SU-DHL-6 (cell line): ENCODE measurements around the gene ZMIZ1.

Experiments
- H2AFZ ChIP-seq: fragments of 200-600 bp; sonication (generic); 2 replicates; pipeline ENCODE4 v1.6.1; 2014; ENCODE audit warnings: low read depth, mild to moderate bottlenecking, moderate library complexity, mixed read lengths, antibody characterized with exemption, low read length; ENCODE audit not compliant: severe bottlenecking
- H3F3A ChIP-seq: fragments of 200-600 bp; shearing (Covaris generic); 2 replicates; pipeline ENCODE4 v1.6.0; 2016; ENCODE audit warnings: antibody characterized with exemption, mild to moderate bottlenecking; ENCODE audit not compliant: insufficient read depth
- H3K27ac ChIP-seq: fragments of 200-600 bp; sonication (generic); 2 replicates; pipeline ENCODE4 v1.5.1; 2016; ENCODE audit warnings: low read depth, mild to moderate bottlenecking, low read length, moderate library complexity, mixed read lengths
- H3K27me3 ChIP-seq: fragments of 200-600 bp; sonication (generic), shearing (Covaris generic); 2 replicates; pipeline ENCODE4 v1.6.0; 2014; ENCODE audit warnings: mild to moderate bottlenecking, low read length
- H3K36me3 ChIP-seq: fragments of 200-600 bp; sonication (generic); 2 replicates; pipeline ENCODE4 v1.6.1; 2014; ENCODE audit warnings: mild to moderate bottlenecking, low read length, mixed read lengths
- H3K4me2 ChIP-seq: fragments of 300-600, 200-600 bp; shearing (Covaris generic), sonication (generic); 2 replicates; pipeline ENCODE4 v1.6.0; 2014; ENCODE audit warnings: low read length, low read depth, mild to moderate bottlenecking; ENCODE audit not compliant: poor library complexity, severe bottlenecking
- H3K4me3 ChIP-seq: fragments of 200-600 bp; sonication (generic); 2 replicates; pipeline ENCODE4 v1.5.1; 2014; ENCODE audit warnings: antibody characterized with exemption, low read length, mild to moderate bottlenecking, mixed read lengths; ENCODE audit not compliant: insufficient read depth, poor library complexity, severe bottlenecking
- H3K79me2 ChIP-seq: fragments of 200-600 bp; sonication (generic); 2 replicates; pipeline ENCODE4 v1.6.1; 2014; ENCODE audit warnings: mild to moderate bottlenecking, low read length, moderate library complexity; ENCODE audit not compliant: insufficient read depth
- H3K9ac ChIP-seq: fragments of 200-600 bp; sonication (generic); 2 replicates; pipeline ENCODE4 v1.7.0; 2014; ENCODE audit warnings: mild to moderate bottlenecking, low read length
- H3K9me2 ChIP-seq: fragments of 200-600 bp; sonication (generic); replicated peaks from 2 replicates; pipeline ENCODE4 v1.6.1; 2014; ENCODE audit warnings: low read length; ENCODE audit not compliant: insufficient read depth
- H3K9me3 ChIP-seq: fragments of 200-600 bp; sonication (generic); 2 replicates; pipeline ENCODE4 v1.6.1; 2014; ENCODE audit warnings: low read length, mixed read lengths; ENCODE audit not compliant: insufficient read depth
- H4K20me1 ChIP-seq: fragments of 200-600 bp; sonication (generic); 2 replicates; pipeline ENCODE4 v1.6.1; 2014; ENCODE audit warnings: low read depth, mild to moderate bottlenecking, antibody characterized with exemption, low read length, moderate library complexity, mixed read lengths
- EZH2phosphoT487 ChIP-seq: fragments of 200-600 bp; sonication (generic), shearing (Covaris generic); conservative IDR thresholded peaks from 2 replicates; pipeline ENCODE4 v1.6.1; 2018; ENCODE audit warnings: mild to moderate bottlenecking, antibody characterized with exemption, low read length, moderate library complexity, mixed read lengths
- TF ChIP-seq, protein P1 (sequence below): fragments of 200-600 bp; sonication (generic); IDR thresholded peaks from one replicate; pipeline ENCODE4 v1.5.1; 2017; ENCODE audit warnings: antibody characterized with exemption, mild to moderate bottlenecking, low read length, moderate library complexity; ENCODE audit not compliant: insufficient read depth, poor library complexity, severe bottlenecking

Gene ZMIZ1

DNA sequence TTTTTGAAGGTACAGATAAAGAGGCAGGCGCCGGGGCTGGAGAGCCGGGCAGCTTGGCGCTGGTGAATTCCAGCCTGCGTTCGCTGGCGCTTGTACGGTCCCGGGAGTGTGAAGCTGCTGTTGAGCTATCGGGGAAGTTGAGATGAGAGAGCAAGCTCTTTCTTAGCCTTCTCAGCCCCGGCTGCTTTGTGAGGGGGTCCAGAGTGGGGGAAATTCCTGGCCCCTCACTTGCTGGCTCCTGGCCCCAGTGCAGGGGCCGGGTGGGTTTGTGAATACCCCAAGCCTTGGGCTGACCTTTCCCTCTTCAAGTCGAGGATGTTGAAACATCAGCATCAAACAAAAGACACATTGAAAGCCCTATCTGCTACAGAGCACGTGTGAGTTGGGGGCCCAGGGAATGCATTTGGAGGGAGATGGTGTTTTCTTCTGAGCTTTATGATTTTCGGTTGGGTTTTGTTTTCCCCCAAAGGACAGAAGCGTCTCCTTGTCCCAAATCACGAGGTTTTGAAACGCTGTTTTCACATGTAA is 2.7 kb downstream of the ZMIZ1 start:
- Histone ChIP-seq H3K4me3 (no peak overlapping the region), H3K27ac (no peak overlapping the region), H3K36me3 (no peaks in the 10 kb centered on the region), H3K9me2 (no peaks in the 10 kb centered on the region), H3K9ac (no peak overlapping the region), H3K4me2 (no peak overlapping the region), H3K27me3 (no peaks in the 10 kb centered on the region), H4K20me1 (no peaks in the 10 kb centered on the region), H3K9me3 (no peaks in the 10 kb centered on the region), H3F3A (no peaks in the 10 kb centered on the region), H2AFZ (no peak overlapping the region), H3K79me2 (no peaks in the 10 kb centered on the region)
- no peak for TF ChIP-seq EZH2phosphoT487
- TF ChIP-seq, protein P1, sequence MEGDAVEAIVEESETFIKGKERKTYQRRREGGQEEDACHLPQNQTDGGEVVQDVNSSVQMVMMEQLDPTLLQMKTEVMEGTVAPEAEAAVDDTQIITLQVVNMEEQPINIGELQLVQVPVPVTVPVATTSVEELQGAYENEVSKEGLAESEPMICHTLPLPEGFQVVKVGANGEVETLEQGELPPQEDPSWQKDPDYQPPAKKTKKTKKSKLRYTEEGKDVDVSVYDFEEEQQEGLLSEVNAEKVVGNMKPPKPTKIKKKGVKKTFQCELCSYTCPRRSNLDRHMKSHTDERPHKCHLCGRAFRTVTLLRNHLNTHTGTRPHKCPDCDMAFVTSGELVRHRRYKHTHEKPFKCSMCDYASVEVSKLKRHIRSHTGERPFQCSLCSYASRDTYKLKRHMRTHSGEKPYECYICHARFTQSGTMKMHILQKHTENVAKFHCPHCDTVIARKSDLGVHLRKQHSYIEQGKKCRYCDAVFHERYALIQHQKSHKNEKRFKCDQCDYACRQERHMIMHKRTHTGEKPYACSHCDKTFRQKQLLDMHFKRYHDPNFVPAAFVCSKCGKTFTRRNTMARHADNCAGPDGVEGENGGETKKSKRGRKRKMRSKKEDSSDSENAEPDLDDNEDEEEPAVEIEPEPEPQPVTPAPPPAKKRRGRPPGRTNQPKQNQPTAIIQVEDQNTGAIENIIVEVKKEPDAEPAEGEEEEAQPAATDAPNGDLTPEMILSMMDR = no peak

DNA sequence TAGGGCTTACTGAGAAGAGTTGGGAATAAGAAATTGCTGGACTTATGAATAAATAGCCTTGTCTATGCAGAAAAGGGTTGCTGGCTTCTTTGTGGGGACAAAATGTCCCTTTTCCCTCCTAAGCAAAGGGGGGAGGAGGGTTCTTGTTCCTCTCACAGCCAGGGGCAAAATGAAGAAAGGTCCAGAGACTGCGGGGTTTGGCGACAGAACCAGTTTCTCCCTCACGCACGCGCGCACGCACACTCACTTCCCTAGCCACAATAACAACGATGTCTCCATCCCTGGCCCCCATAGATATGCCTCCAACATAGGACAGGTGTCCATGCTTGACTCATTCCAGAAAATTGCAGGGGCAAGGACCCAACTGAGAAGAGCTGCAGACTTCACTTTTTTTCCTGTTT is 3.3 kb downstream of the ZMIZ1 start:
- Histone ChIP-seq H3K79me2 (no peaks in the 10 kb centered on the region), H3F3A (no peaks in the 10 kb centered on the region), H3K9ac (no peak overlapping the region), H2AFZ (no peak overlapping the region), H3K36me3 (no peaks in the 10 kb centered on the region), H3K27me3 (no peaks in the 10 kb centered on the region), H3K4me2 (no peak overlapping the region), H3K27ac (no peak overlapping the region), H3K9me2 (no peaks in the 10 kb centered on the region), H3K9me3 (no peaks in the 10 kb centered on the region), H4K20me1 (no peaks in the 10 kb centered on the region), H3K4me3 (no peak overlapping the region)
- TF ChIP-seq, protein P1 = no peak
- TF ChIP-seq EZH2phosphoT487 = no peak

DNA sequence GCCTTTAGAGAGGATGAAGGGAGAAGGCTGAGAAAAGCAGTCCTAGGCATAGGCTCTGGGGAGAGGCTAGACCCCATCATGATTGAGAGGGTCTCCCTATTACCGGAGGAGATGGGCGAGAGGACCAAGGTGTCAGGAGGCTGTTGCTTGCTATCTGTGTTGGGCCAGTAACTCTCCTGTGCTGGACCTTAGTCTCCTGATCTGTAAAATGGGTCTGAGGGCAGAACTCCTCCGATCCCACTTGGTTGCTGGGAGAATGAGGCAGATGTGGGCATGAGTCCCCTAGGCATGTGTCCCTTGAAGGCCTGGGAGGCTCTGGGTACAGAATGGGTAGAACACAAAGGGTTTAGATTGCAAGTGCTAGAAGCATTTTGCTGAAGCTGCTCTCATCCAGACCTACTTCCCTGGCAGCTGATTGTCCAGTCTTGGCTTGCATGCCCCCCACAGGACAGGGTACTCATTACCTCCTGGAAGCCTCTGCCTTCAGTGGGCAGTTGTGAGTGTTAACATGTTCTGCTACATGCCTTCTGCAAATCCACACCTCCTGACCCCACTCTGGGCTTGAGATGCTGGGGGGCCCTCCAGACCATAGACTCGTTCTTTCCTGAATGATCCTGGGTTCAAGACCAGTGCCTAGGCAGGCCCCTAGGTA is 4.4 kb downstream of the ZMIZ1 start:
- Histone ChIP-seq H3K27me3 (no peaks in the 10 kb centered on the region), H4K20me1 (no peaks in the 10 kb centered on the region), H3K9me3 (no peaks in the 10 kb centered on the region), H3K4me2 (no peak overlapping the region), H3K9ac (no peak overlapping the region), H3K4me3 (no peak overlapping the region), H3K9me2 (no peaks in the 10 kb centered on the region), H2AFZ (no peak overlapping the region), H3K79me2 (no peaks in the 10 kb centered on the region), H3K27ac (no peak overlapping the region), H3K36me3 (no peaks in the 10 kb centered on the region), H3F3A (no peaks in the 10 kb centered on the region)
- TF ChIP-seq, protein P1 = no peak
- TF ChIP-seq EZH2phosphoT487 = no peak
